Activated CD8-positive, alpha-beta memory T cell treated with anti-CD3 and anti-CD28 coated beads, Interleukin-2, amount 50 U/mL, for 1 hour (primary cell): ENCODE results near the gene ITGA4.

Source experiments
- DNase-seq: peaks from one replicate; pipeline ENCODE4 v3.0.0-alpha.2; 2020; ENCODE audit errors: extremely low read depth

ITGA4 gene

DNA sequence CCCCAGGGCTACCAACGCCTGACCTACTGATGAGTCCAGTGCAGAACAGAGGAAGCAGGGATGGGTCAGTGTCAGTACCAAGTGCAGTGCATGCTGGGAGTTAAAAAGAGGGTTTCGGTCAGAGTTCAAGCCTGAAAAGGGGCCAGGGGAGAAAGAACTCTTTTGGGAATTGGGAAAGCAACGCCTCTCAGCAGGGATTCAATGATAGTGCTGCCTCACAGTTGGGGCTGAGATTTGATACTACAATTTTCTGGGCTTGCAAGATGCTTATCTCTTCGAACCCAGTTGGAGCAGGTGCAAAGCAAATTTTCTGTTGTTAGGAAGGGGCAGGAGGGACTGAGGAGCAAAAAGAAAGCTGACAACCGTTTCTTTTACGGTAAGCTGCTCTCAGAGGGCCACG, 117.1 kb downstream of the ITGA4 start:
- DNase-seq, result no peak

DNA sequence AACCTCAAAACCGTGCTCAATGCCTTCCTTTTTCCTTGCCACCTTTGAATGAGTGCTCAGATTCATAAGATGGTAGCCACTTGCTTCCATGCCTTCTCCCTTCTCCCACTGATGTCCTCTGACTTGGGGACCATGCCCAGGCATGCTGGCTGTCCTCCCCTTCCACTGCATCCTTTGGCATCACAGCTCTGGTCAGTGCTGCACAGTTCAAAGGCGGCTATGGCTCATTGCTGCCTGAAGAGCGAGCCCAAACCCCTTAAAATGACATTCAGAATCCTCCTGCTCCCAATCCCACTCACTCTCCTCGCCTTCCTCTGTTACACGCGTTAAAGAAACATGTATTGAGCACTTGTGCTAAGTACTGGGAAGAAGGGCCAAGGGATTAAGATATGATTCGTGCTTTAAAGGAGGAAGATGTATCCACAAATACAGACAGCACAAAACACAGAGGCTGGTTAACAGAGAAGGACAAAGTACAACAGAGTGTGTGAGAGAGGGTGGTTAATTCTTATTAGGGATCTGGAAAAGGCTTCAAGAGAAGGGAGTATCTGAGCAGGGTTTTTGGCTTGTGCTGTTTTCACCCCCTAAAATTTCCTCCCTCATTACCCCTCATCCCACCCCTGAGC, 118.0 kb downstream of the ITGA4 start:
- DNase-seq, result no peak

DNA sequence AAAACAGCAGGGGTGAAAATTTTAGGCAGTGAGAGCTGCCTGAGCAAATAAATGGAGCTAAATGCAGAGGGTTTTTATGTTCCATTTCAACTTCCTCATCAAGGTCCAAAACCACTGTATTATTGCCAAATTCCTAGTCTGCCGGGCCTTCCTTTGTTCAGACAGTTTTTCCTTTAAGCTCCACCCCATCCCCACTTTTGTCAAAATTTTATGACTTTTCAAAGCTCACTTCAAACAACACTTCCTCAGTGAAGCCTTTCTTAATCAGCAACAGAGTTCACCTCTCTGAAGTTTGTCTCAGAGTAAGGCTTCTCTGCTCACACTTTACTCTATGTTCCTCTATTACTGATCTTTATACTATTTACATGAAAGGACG, 118.5 kb downstream of the ITGA4 start:
- DNase-seq, result no peak

DNA sequence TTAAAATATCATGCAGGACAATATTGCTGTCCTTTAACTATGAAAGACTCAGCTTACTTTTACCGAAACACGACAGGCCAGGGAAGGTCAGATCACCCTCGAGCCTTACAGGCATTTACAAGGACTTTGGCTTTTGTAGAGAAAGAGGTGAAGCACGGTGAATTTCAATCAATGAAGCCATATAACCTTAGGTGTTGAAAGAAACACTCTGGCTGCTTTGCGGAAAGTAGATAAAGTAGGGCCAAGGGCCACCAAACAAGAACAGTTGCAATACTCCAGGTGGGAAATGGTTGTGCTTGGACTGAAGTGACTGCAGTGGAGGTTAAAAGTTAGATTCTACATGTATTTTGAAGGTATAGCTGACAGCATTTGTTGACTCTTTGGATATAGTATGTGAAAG, 119.2 kb downstream of the ITGA4 start:
- no peak for DNase-seq

DNA sequence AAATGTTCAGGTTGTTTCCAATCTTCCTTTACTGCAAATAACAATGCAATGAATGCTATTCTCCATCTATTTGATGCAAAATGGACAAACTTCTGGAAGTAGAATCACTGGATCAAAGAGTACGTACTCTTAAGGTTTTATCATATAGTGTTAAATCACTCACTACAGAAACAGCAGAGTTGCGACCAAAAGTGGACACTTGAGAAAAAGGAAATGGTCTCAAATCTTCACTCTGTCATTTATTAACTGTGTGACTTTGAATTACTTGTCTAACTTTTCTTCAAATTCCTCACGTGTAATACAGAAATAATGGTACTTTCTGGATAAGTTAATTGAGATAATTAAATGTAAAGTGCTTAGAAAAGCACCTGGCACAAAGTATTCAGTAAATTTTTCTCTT, 121.6 kb downstream of the ITGA4 start:
- DNase-seq, result no peak

DNA sequence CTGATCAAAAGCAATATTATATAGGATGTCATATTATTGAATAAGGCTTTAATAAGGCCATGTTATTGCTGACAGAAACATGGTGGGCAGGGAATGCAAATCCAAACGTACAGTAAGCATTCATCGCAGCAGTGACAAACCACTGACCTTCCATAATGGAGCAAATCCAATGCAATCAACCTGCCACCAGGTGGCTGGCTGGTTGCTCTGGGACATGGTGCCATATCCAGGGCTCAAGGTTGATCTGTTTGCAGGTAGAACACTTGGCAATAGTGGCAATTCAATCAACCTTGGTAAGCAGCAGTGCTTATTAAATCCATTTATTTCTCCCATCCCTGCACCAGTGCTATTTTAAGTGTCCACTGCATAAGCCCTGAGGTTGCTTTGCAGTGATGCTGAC, 124.3 kb downstream of the ITGA4 start:
- no peak for DNase-seq

DNA sequence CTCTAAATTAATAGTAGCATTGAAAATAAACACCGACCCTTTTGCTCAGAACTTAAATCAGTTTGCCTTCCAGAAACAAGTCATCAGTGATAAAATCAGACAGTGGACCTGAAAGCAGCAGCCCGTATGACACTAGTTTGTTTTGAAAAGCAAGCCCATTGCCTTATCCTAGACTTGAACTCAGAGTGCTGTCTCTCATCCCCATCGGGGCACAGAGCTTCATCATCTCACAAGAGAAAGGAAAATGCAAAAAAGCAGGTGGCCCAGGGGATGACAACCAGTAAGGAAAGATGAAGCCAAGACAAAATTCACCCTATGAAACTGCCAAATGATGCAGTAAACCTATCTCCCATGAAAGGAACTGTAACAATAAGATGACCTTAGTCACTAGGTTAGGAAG, 128.5 kb downstream of the ITGA4 start:
- no peak for DNase-seq
